Subcutaneous abdominal adipose tissue (tissue), 5 donors: ENCODE data around the gene WDR47.
"Not testable (repeated sequence)": the region's sequence is repeated elsewhere in the genome, so short reads cannot be mapped to it uniquely, and the experiment has no call there.

Experiments
- H3K27ac ChIP-seq: one replicate; pipeline ENCODE4 v1.7.0; 2013; ENCODE audit warnings: low read depth, mild to moderate bottlenecking, inconsistent platforms, low read length, moderate library complexity
- H3K27me3 ChIP-seq, 5 donors: one replicate each; pipeline ENCODE4 v1.7.0; 2013; ENCODE audit warnings: low read length in 5 of 5, inconsistent platforms in 1 of 5; ENCODE audit not compliant: control insufficient read depth in 5 of 5, insufficient read depth in 4 of 5
- H3K36me3 ChIP-seq, 5 donors: one replicate each; pipeline ENCODE4 v1.7.0; 2013; ENCODE audit warnings: low read length in 5 of 5; ENCODE audit not compliant: control insufficient read depth in 5 of 5, insufficient read depth in 5 of 5
- H3K4me1 ChIP-seq, 5 donors: one replicate each; pipeline ENCODE4 v1.7.0; 2013; ENCODE audit warnings: low read length in 5 of 5, mild to moderate bottlenecking in 3 of 5, moderate library complexity in 1 of 5; ENCODE audit not compliant: control insufficient read depth in 5 of 5, insufficient read depth in 5 of 5
- H3K4me3 ChIP-seq, 5 donors: one replicate each; pipeline ENCODE4 v1.7.0; 2013; ENCODE audit warnings: low read length in 5 of 5, low read depth in 1 of 5
- H3K9ac ChIP-seq, 5 donors: one replicate each; pipeline ENCODE4 v1.7.0; 2013; ENCODE audit warnings: low read length in 5 of 5, mild to moderate bottlenecking in 4 of 5, moderate library complexity in 3 of 5
- H3K9me3 ChIP-seq, 5 donors: one replicate each; pipeline ENCODE4 v1.7.0; 2013; ENCODE audit warnings: low read length in 5 of 5; ENCODE audit not compliant: control insufficient read depth in 5 of 5
- donor health status: healthy.
- donor health status: healthy.
- donor health status: healthy.
- donor health status: healthy.
- donor health status: healthy.

Gene WDR47

DNA sequence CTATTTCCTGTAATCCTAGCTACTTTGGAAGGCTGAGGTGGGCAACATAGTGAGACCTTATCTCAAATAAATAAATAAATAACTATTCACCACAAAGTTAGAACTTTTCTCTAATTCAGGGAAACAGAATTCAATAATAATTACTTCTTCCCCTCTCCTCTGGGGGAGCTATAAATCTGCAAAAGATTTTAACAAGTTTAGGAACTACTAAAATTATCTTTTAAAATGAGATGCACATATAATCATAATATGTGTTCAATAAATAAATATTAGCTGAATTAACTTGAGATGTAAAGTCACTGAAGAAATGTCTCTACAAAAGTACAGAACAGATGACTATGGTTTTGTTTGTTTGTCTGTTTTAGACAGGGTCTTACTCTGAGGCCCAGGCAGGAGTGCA is 14.1 kb downstream of the WDR47 start:
- no peak overlapping the region for H3K27ac ChIP-seq
- H3K4me3 ChIP-seq = no peak overlapping the region
- no peaks in the 10 kb centered on the region for H3K4me1 ChIP-seq
- H3K36me3 ChIP-seq = no peaks in the 10 kb centered on the region
- H3K9ac ChIP-seq = no peak overlapping the region
- no peaks in the 10 kb centered on the region for H3K27me3 ChIP-seq
- H3K9me3 ChIP-seq = no peaks in the 10 kb centered on the region

DNA sequence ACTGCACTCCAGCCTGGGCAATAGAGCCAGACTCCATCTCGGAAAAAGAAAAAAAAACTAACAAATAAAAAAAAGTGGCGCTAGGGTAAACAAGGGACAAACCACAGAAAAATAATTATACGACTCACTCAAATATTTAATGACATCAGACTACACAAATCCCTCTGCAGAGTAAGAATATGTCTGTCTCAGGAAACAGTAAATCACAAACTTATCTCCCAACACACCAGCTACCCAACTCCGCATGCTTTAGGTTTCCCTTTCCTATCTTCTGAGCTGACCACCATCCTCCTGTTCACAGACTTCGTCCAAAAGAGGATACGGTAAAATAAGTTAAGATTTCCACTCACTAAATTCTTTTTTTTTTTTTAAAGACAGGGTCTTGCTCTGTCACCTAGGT is 16.2 kb downstream of the WDR47 start:
- no peak overlapping the region for H3K27ac ChIP-seq
- peaks cover 0 to 6% (median 0%) of the 10 kb centered on the region in 5 donors for H3K36me3 ChIP-seq
- H3K4me1 ChIP-seq = no peaks in the 10 kb centered on the region
- H3K9ac ChIP-seq = no peak overlapping the region
- no peaks in the 10 kb centered on the region for H3K9me3 ChIP-seq
- H3K4me3 ChIP-seq = no peak overlapping the region
- H3K27me3 ChIP-seq = no peaks in the 10 kb centered on the region

GRCh38 chr1:109024646-109025045 is 17.3 kb downstream of the WDR47 start:
- no peak overlapping the region for H3K27ac ChIP-seq
- H3K4me3 ChIP-seq = no peak overlapping the region
- H3K9ac ChIP-seq = no peak overlapping the region
- no peaks in the 10 kb centered on the region for H3K27me3 ChIP-seq
- H3K36me3 ChIP-seq = peaks cover 0 to 6% (median 0%) of the 10 kb centered on the region in 5 donors
- no peaks in the 10 kb centered on the region for H3K4me1 ChIP-seq
- H3K9me3 ChIP-seq = no peaks in the 10 kb centered on the region

DNA sequence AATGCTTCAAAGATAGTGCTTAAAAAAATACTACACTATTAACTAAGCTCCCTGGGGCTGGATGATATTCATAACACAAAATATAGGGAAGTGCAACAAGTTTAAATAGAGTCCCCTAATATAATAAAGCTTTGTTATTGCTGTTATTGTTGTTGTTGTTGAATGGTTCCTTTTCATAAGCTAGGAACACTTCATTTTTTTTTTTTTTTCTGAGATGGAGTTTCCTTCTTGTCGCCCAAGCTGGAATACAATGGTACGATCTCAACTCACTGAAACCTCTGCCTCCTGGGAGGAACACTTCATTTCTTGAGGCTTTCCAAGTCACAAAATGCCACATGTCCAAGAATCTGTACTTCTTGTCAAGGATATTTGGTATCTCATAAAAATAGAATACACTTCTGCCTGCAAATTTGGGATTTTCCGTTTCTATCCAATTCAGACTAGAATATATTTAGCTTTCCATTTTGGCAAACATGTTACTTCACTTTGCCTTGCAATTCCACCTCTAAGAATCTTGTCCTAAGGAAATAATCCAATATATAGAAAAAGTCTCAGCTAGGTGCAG is 21.1 kb downstream of the WDR47 start:
- Histone ChIP-seq H3K36me3 (peaks cover 6 to 19% (median 9%) of the 10 kb centered on the region in 5 donors), H3K27ac (no peak overlapping the region), H3K4me1 (no peaks in the 10 kb centered on the region), H3K27me3 (no peaks in the 10 kb centered on the region), H3K9ac (no peak overlapping the region), H3K4me3 (no peak overlapping the region), H3K9me3 (no peaks in the 10 kb centered on the region)

DNA sequence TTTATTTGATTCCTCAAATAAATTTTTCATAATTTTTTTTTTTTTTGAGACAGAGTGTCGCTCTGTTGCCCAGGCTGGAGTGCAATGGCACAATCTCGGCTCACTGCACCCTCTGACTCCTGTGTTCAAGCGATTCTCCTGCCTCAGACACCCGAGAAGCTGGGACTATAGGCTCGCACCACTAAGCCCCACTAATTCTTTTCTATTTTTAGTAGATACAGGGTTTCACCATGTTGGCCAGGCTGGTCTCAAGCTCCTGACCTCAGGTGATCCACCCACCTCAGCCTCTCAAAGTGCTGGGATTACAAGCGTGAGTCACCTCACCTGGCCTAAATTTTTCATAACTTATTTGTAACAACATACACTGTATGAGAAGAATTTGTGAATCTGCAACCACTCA is 24.2 kb downstream of the WDR47 start:
- H3K9ac ChIP-seq, H3K9me3 ChIP-seq, H3K4me3 ChIP-seq, H3K27me3 ChIP-seq, H3K27ac ChIP-seq, H3K4me1 ChIP-seq: not testable (repeated sequence)
- peaks cover 12 to 29% (median 18%) of the 10 kb centered on the region in 5 donors for H3K36me3 ChIP-seq

DNA sequence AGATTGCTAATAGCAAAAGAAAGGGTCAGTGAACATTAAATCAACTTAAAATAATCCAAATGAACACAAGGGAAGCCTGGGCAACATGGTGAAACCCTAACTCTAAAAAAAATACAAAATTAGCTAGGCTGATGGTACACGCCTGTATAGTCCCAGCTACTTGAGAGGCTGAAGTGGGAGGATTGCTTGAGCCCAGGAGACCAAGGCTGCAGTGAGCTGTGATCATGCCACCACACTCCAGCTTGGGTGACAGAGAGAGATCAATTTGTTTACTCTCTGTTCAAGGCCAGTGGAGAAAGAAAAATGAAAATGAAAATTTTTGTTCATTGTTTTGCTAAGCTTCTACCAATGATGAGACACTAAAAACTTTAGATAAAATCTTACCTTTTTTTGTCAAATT is 24.8 kb downstream of the WDR47 start:
- Histone ChIP-seq H3K36me3 (peaks cover 15 to 32% (median 21%) of the 10 kb centered on the region in 5 donors), H3K9me3 (no peaks in the 10 kb centered on the region), H3K4me1 (no peaks in the 10 kb centered on the region), H3K27ac (no peak overlapping the region), H3K9ac (no peak overlapping the region), H3K27me3 (no peaks in the 10 kb centered on the region), H3K4me3 (no peak overlapping the region)

GRCh38 chr1:109011335-109011734 is 30.6 kb downstream of the WDR47 start:
- Histone ChIP-seq H3K27ac (no peak overlapping the region), H3K36me3 (peaks cover 21 to 39% (median 26%) of the 10 kb centered on the region in 5 donors), H3K9ac (no peak overlapping the region), H3K4me1 (no peaks in the 10 kb centered on the region), H3K27me3 (no peaks in the 10 kb centered on the region), H3K9me3 (no peaks in the 10 kb centered on the region), H3K4me3 (no peak overlapping the region)

DNA sequence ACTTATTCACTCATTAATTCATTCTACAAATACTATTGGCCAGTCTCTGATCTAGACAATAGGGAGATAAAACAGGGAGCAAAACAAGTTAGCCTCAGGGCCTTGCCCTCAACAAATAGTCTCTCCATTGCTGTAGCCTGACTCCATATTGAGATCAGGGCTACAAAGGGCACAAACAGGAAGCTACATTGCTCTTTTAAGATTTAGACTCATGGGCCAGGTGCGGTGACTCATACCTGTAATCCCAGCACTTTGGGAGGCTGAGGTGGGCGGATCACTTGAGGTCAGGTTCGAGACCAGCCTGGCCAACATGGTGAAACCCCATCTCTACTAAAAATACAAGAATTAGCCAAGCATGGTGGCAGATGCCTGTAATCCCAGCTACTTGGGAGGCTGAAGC is 45.3 kb downstream of the WDR47 start:
- H3K36me3 ChIP-seq = peaks cover 19 to 45% (median 33%) of the 10 kb centered on the region in 5 donors
- not testable (repeated sequence) for H3K9ac ChIP-seq, H3K27ac ChIP-seq, H3K4me1 ChIP-seq, H3K9me3 ChIP-seq, H3K27me3 ChIP-seq, H3K4me3 ChIP-seq

DNA sequence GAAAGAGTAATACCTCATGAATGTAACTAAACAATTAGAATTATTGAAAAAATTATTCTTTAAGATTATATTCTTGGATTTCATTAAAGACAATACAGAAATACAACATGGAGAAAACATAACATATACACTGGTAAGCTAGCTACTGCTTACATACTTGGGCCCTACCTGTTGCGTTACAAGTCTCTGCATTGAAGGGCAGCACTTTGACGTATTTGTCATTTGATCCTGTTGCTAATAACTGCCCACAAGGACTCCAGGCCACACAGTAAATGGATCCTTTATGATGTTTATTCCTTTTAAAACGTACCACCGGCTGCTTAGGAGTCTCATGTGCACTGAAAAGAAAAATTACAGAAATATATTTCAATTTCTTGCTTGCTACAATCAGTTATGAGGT is 58.8 kb downstream of the WDR47 start:
- H3K27me3 ChIP-seq = no peaks in the 10 kb centered on the region
- peaks cover 18 to 51% (median 20%) of the 10 kb centered on the region in 5 donors for H3K36me3 ChIP-seq
- H3K9ac ChIP-seq = no peak overlapping the region
- no peaks in the 10 kb centered on the region for H3K9me3 ChIP-seq
- H3K4me1 ChIP-seq = no peaks in the 10 kb centered on the region
- H3K4me3 ChIP-seq = no peak overlapping the region
- no peak overlapping the region for H3K27ac ChIP-seq

GRCh38 chr1:108976658-108977057 is 65.2 kb downstream of the WDR47 start:
- H3K36me3 ChIP-seq = peaks cover 10 to 65% (median 26%) of the 10 kb centered on the region in 5 donors
- H3K9ac ChIP-seq = no peak overlapping the region
- no peaks in the 10 kb centered on the region for H3K27me3 ChIP-seq
- H3K4me1 ChIP-seq = no peaks in the 10 kb centered on the region
- no peak overlapping the region for H3K27ac ChIP-seq
- no peaks in the 10 kb centered on the region for H3K9me3 ChIP-seq
- no peak overlapping the region for H3K4me3 ChIP-seq

GRCh38 chr1:108972951-108973350 is 69.0 kb downstream of the WDR47 start:
- no peaks in the 10 kb centered on the region for H3K27me3 ChIP-seq
- H3K36me3 ChIP-seq = peaks cover 14 to 50% (median 25%) of the 10 kb centered on the region in 5 donors
- H3K4me1 ChIP-seq = no peaks in the 10 kb centered on the region
- H3K4me3 ChIP-seq = no peak overlapping the region
- H3K27ac ChIP-seq = no peak overlapping the region
- H3K9ac ChIP-seq = no peak overlapping the region
- no peaks in the 10 kb centered on the region for H3K9me3 ChIP-seq
